GM19397 (cell line): Measurements from ENCODE around the gene P4HTM.

ENCODE experiments used
- ATAC-seq: cut with Tn5 transposase; IDR thresholded peaks from one replicate; pipeline ENCODE4 v1.9.1; 2021; ENCODE audit warnings: mild to moderate bottlenecking, moderate library complexity; ENCODE audit not compliant: unreplicated experiment

P4HTM gene

DNA sequence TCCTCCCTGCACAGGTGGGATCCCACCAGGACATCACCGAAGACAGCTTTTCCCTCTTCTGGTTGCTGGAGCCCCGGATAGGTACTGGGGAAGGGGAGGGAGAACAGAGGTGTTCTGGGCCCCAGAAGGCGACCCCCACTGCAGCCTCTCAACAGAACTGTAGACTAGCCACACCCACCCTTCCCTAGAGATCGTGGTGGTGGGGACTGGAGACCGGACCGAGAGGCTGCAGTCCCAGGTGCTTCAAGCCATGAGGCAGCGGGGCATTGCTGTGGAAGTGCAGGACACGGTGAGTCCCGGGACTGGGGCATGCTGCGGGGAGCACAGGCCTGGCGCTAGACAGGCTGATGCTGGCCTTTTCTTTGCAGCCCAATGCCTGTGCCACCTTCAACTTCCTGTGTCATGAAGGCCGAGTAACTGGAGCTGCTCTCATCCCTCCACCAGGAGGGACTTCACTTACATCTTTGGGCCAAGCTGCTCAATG is 32.7 kb downstream of the P4HTM start:
- ATAC-seq: no peak

GRCh38 chr3:49023775-49024174 is 33.7 kb downstream of the P4HTM start:
- no peak for ATAC-seq

DNA sequence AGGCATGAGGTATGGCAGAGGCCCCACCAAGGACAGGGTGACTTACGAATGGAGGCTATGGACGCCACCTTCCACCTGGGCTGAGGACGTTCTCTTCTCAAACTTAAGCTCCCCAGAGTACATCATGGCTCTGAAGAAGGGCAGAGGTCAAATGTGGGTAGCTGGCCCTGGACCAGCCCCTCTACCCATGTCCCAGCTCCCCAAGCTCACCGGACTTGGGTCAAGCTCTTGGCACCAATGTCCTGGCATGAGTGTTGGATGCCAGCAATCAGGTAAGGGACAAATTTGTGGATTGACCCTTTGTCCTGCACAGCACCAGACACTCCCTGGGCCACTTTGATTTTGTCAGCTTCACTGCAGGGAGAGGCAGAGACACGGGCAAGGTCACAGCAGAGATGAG is 34.4 kb downstream of the P4HTM start:
- ATAC-seq: no peak

GRCh38 chr3:49025005-49025792 is 35.2 kb downstream of the P4HTM start:
- no peak for ATAC-seq

DNA sequence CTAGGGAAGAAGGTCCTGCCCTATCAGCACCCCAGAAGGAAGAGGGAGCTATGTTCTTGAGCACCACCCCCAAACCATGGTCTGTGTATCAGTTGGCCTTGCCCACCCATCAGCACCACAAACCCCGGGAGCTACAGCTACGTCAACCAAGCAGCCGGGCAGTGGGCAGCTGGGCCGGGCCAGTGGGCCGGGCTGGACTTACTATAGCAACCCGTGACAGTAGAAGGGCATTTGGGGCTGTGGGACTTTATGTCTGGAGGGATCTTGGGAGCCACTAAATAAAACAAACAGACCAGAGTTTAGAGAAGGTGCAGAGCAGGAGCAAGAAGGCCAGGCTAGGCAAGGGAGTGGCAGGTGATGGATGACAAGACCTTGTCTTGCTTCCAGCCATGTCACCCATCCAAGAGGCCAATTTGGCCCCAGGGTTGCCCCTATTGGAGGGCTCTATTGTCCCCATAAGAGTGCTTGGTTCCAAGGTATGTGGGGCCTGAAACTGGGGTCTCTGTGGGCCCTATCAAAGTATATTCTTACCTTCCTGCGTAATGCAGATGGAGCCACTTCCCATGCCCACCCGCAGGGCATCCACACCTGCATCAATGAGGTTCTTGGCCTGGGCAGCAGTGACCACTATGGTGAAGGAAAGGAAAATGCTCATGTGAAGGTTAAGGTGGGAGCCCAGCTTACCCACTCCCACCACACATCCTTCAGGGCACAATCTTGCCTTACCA is 35.9 kb downstream of the P4HTM start:
- no peak for ATAC-seq

- no peak for ATAC-seq
Observed at GRCh38 chr3:49026536-49026935, 36.5 kb downstream of the P4HTM start.

DNA sequence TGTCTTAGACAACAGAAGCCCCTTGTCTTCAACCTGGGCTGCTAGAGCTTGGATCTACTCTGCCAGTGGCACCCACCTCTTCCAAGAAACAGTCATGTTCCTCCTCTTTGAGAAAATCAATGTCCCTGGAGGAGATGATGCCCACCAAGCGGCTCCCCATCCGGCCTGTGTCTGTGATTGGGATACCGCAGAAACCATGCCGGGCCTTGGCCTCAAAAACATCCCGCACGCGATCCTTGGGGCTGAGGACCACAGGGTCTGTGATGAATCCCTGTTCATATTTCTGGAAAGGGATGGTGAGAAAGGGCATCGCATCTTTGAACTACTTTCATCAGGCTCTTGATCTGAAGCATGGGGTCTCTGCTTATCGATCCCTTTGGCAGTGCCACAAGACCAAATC is 37.6 kb downstream of the P4HTM start:
- ATAC-seq: no peak

DNA sequence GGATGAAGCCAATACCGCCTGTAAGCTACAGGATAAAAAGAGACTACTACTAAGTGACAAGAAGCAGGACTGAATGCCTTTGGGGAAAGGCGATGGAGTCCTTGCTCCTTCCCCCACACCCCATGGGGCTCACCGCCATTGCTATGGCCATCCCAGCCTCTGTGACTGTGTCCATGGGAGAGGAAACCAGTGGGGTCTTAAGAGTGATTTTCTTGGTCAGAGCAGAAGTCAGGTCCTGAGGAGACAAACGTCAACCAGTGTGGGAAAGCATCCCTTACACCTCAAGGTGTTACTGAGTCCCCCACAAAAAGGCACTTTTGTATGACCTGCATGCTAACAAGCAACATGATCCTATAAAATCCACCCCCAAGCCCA is 38.2 kb downstream of the P4HTM start:
- no peak for ATAC-seq

DNA sequence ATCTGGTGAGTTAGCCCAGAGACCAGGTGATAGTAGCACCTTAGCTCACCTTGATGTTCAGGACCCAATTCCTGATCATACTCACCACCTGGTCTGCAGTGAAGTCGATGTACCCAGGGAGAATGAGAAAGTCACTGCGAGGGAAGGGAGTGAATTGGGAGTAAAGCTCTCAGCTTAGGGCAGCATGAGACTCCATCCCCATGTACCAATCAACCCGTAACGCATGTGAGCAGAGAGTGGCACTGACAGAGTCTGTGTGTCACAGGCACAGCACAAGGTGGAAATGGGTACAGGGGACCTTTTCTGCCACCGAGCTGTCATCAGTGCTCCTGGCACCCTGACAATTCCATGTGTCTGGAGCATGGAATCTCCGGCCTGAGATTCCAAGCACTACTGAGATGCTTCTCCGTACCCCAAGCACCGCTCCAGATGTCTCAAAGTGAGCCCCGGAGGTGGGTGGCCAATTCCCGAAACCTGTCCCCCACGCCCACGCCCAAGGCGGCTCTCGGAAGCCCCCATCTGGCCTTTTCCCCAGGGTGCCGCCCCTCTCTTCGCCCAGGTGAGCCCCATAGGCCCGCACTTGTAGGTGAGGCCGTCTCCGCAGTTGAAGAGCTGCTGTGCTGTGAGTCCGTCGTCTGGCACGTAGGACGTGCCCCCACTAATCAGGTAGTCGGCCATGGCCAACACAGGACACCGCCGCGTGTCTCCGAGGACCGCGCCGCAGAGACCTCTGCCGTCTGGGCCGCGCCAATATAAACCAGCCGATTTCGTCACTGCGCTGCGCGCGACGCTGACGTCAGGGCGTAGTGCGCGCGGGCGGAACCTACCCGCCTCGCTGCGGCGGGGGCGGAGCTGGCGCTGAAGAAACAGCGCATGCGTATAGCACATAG is 38.9 kb downstream of the P4HTM start, which contains the start of gene IMPDH2:
IMPDH2 (minus strand) TSS at position 726 of the 890 bp plus-strand sequence; CDS start at position 678, 48 bp downstream.
- ATAC-seq: peak; percentile 90

- no peak for ATAC-seq
Observed at GRCh38 chr3:49029563-49029884, 39.5 kb downstream of the P4HTM start.

- no peak for ATAC-seq
Observed at GRCh38 chr3:49030321-49030720, 40.3 kb downstream of the P4HTM start.

DNA sequence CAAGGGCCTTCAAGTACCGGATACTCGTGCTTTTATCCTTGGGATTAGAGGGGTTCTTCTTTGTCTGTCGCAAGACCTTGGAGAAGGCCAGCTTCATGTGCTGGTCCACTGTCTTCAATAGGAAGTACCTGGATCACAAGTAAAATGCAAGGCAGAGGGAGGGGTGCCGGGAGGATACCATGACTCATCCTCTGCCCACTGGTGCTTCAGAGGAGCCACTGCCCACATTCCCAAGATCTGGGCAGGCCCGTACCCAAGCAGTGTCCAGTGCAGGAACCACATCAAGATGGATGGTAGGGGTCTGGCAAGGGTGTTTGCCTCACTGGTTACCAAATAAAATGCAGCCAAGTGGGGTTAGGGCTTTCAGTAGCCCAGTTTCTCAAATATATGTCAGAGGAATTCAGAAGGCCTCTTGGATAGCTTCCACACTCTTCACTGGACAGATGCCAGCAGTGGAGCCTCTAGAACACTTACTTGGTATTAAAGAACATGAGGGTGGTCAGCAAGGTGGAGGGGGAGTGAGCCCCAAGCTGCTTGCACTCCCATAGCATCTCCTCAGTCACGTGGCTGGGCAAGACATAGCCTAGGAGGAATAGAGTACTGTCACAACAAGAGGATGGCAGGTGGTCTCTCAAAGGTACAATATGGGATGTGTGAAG is 42.7 kb downstream of the P4HTM start:
- ATAC-seq: no peak

- ATAC-seq: no peak
Observed at GRCh38 chr3:49034650-49035049, 44.6 kb downstream of the P4HTM start.

- no peak for ATAC-seq
Observed at GRCh38 chr3:49035281-49035680, 45.2 kb downstream of the P4HTM start.

DNA sequence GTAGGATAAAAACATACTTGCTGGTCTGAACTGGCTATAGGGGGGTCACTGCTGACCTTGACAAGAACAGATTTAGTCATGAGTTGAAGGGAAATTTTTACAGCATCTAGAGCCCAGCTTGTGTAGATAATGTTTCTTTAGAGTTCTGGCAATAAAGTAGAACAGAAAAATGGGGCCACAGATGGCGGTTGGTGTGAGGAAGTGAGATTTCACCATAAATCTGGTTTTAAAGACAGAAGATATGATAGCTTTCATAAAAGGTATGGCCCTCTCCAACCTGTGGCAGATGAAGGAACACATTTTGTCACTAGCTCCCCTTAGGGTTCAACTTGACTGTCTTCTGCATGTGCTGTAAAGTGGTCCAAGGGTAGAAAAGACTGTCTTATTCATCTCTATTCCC is 63.5 kb downstream of the P4HTM start:
- no peak for ATAC-seq

DNA sequence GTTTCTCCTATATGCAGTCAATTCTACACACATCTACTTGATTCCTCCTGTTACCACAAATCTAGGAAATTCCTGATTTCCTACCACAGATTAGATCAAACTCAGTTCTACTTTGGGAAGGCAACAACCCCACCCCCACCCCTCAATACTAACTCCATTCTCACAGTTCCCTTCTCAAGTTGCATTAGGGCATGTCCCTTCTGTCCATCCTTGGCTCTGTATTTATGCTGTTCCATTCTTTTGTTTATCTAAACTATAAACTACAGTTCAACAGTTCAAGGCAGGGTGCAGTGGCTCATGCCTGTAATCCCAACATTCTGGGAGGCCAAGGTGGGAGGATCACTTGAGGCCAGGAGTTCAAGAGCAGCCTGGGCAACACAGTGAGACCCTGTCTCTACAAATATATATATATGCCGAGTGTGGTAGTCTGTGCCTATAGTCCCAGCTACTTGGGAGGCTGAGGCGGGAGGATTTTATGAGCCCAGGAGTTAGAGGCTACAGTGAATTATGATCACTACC is 64.4 kb downstream of the P4HTM start:
- no peak for ATAC-seq
